SK-N-SH (cell line): Measurements from ENCODE around the gene GPR39. TPM values are rescaled to one million over a fixed set of nuclear protein-coding genes. Genes with fewer than 3 reads are reported as not detected.

Source experiments
- CTCF ChIA-PET: fragments of 300-600, 350-600 bp; formaldehyde crosslinking; extraction: SDS; loops from one replicate; lab custom pipeline; 2021; lab: Yijun Ruan, JAX
- POLR2A ChIA-PET: fragments of 350-600 bp; sonication (Branson Sonifier 250); formaldehyde crosslinking; extraction: SDS; loops from one replicate; lab custom pipeline; 2020; ENCODE audit warnings: antibody characterized with exemption, inconsistent platforms; lab: Yijun Ruan, JAX
- DNase-seq: peaks from one replicate; pipeline ENCODE4 v3.0.0; 2012
- H2AFZ ChIP-seq: fragments of 200-600 bp; sonication (generic); 2 replicates; pipeline ENCODE4 v1.8.1; 2016; ENCODE audit warnings: antibody characterized with exemption, mild to moderate bottlenecking, low read depth
- H3F3A ChIP-seq: fragments of 200-600 bp; sonication (generic); replicated peaks from 2 replicates; pipeline ENCODE3; 2016; ENCODE audit warnings: antibody characterized with exemption, mild to moderate bottlenecking; ENCODE audit not compliant: insufficient read depth
- H3K27ac ChIP-seq, 2 experiments: fragments of 200-500 bp in 1 of 2; fragments of 200-600 bp in 1 of 2; sonication (Bioruptor generic) in 1 of 2; sonication (generic), shearing (Covaris generic) in 1 of 2; 2 replicates each; pipeline versions ENCODE4 v1.5.1 to v1.6.1; 2014 to 2016; ENCODE audit warnings: low read depth in 2 of 2, inconsistent platforms in 1 of 2, low read length in 1 of 2, mild to moderate bottlenecking in 1 of 2, mixed read lengths in 1 of 2
- H3K27me3 ChIP-seq: fragments of 200-600 bp; sonication (generic), shearing (Covaris generic); 2 replicates; pipeline ENCODE4 v1.6.1; 2016; ENCODE audit warnings: mixed run types; ENCODE audit not compliant: insufficient read depth
- H3K36me3 ChIP-seq, 2 experiments: fragments of 200-500 bp in 1 of 2; fragments of 200-600 bp in 1 of 2; sonication (Bioruptor generic) in 1 of 2; sonication (generic) in 1 of 2; replicated peaks in 1 of 2; 2 replicates each; pipeline versions ENCODE3 to v1.5.1; 2014 to 2016; ENCODE audit warnings: low read length in 1 of 2, mild to moderate bottlenecking in 1 of 2; ENCODE audit not compliant: insufficient read depth in 2 of 2, control insufficient read depth in 1 of 2
- H3K4me1 ChIP-seq, 2 experiments: fragments of 200-500 bp in 1 of 2; fragments of 200-600 bp in 1 of 2; sonication (Bioruptor generic) in 1 of 2; sonication (generic), shearing (Covaris generic) in 1 of 2; 2 replicates each; pipeline versions ENCODE4 v1.5.1 to v1.6.1; 2014 to 2016; ENCODE audit warnings: low read depth in 1 of 2, low read length in 1 of 2, mixed run types in 1 of 2; ENCODE audit not compliant: insufficient read depth in 2 of 2, control insufficient read depth in 1 of 2
- H3K4me2 ChIP-seq: fragments of 200-600 bp; sonication (generic), shearing (Covaris generic); 2 replicates; pipeline ENCODE4 v1.6.1; 2017; ENCODE audit warnings: mixed run types
- H3K4me3 ChIP-seq, 2 experiments: fragments of 200-500 bp in 1 of 2; fragments of 200-600 bp in 1 of 2; sonication (Bioruptor generic) in 1 of 2; sonication (generic), shearing (Covaris generic) in 1 of 2; 2 replicates each; pipeline versions ENCODE4 v1.5.1 to v1.8.1; 2014 to 2016; ENCODE audit warnings: low read depth in 2 of 2, inconsistent platforms in 1 of 2, low read length in 1 of 2, mild to moderate bottlenecking in 1 of 2, mixed read lengths in 1 of 2, moderate library complexity in 1 of 2
- H3K79me2 ChIP-seq: fragments of 200-600 bp; sonication (generic); 2 replicates; pipeline ENCODE4 v1.8.1; 2017; ENCODE audit warnings: mild to moderate bottlenecking; ENCODE audit not compliant: insufficient read depth
- H3K9ac ChIP-seq: fragments of 200-600 bp; sonication (generic); 2 replicates; pipeline ENCODE4 v1.6.1; 2017; ENCODE audit warnings: mixed run types
- H3K9me2 ChIP-seq: fragments of 200-600 bp; sonication (generic); 2 replicates; pipeline ENCODE4 v1.6.1; 2017; ENCODE audit warnings: mixed run types
- H3K9me3 ChIP-seq: fragments of 200-600 bp; sonication (generic); 2 replicates; pipeline ENCODE4 v1.6.1; 2017; ENCODE audit warnings: mixed run types, mild to moderate bottlenecking, moderate library complexity
- H4K20me1 ChIP-seq: fragments of 200-600 bp; sonication (generic); 2 replicates; pipeline ENCODE4 v1.6.1; 2017; ENCODE audit warnings: mild to moderate bottlenecking, mixed run types; ENCODE audit not compliant: insufficient read depth
- FOXJ3 ChIP-seq: sonication (generic); formaldehyde crosslinking; IDR thresholded peaks from 2 replicates; pipeline ENCODE4 v1.5.1; 2020; ENCODE audit warnings: mild to moderate bottlenecking, missing genetic modification reagents
- GATA2 ChIP-seq: sonication (generic); formaldehyde crosslinking; IDR thresholded peaks from 2 replicates; pipeline ENCODE4 v1.5.0; 2020; ENCODE audit warnings: mild to moderate bottlenecking, missing genetic modification reagents
- JUND ChIP-seq: IDR thresholded peaks from 2 replicates; pipeline ENCODE4 v1.4.0; 2012
- MEF2A ChIP-seq: IDR thresholded peaks from 2 replicates; pipeline ENCODE4 v1.4.0; 2012; ENCODE audit warnings: low read depth, borderline replicate concordance
- POLR2AphosphoS5 ChIP-seq: IDR thresholded peaks from 2 replicates; pipeline ENCODE4 v1.6.1; 2012; ENCODE audit warnings: low read depth, low read length
- RXRA ChIP-seq: IDR thresholded peaks from 2 replicates; pipeline ENCODE4 v1.4.0; 2012; ENCODE audit warnings: low read depth, mild to moderate bottlenecking, borderline replicate concordance
- SIN3A ChIP-seq: IDR thresholded peaks from 2 replicates; pipeline ENCODE4 v1.6.1; 2012; ENCODE audit warnings: low read depth, mild to moderate bottlenecking, low read length, moderate library complexity, borderline replicate concordance
- SMC3 ChIP-seq: IDR thresholded peaks from 2 replicates; pipeline ENCODE4 v1.6.1; 2012; ENCODE audit warnings: low read depth, low read length, improper control_type of control experiment
- WGBS: methylation state at CpG from one replicate; pipeline ENCODE4 v1.1.6; 2017; ENCODE audit warnings: low lambda C conversion rate; 5-methylcytosine and 5-hydroxymethylcytosine counted together
- polyA plus RNA-seq, 3 experiments: library from polyadenylated mRNA; depleted of rRNA; stranded (reverse); fragments of >200 nt; gene quantifications; 2 replicates each; pipeline ENCODE4 v1.2.3, GENCODE V29; 2012
- TF ChIP-seq, protein P1 (sequence below): fragments of 150-350 bp; IDR thresholded peaks from 2 replicates; pipeline ENCODE4 v1.6.1; 2017; ENCODE audit warnings: antibody characterized with exemption, low read length, low read depth, borderline replicate concordance
- TF ChIP-seq, protein P2 (sequence below): IDR thresholded peaks from 2 replicates; pipeline ENCODE4 v1.4.0; 2012; ENCODE audit warnings: low read depth, borderline replicate concordance
- TF ChIP-seq, protein P3 (sequence below): IDR thresholded peaks from 2 replicates; pipeline ENCODE4; 2012
- TF ChIP-seq, protein P4 (sequence below): IDR thresholded peaks from 2 replicates; pipeline ENCODE4 v1.4.0; 2012; ENCODE audit warnings: low read depth
- TF ChIP-seq, protein P5 (sequence below): IDR thresholded peaks from 2 replicates; pipeline ENCODE4 v1.4.0; 2012; ENCODE audit warnings: low read depth, borderline replicate concordance
- TF ChIP-seq, protein P6 (sequence below): IDR thresholded peaks from 2 replicates; pipeline ENCODE4 v1.6.1; 2012; ENCODE audit warnings: mild to moderate bottlenecking, low read depth, low read length, moderate library complexity

The GPR39 gene
- polyA plus RNA-seq, 1 of the 3 experiments (the other 2 are of a cell fraction), result 2.3 TPM

DNA sequence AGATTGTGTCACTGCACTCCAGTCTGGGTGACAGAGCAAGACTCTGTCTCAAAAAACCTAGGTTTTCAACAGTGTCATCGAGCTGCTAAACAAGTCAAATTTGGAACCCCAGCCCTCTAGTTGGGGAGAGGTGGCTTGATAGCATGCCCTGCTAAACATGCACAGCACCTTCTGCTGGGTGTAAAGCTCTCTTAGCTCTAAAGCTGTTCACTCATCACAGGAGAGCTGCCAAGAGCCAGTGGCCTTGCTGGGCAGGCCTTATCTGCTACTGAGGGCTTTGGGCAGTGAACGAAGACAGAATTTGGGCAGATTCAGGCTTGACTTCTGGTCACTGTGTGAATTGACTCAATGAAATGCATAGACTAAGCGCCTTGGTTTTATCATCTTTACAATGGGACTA, 152.1 kb downstream of the GPR39 start (continued):
- TF ChIP-seq, protein P1, sequence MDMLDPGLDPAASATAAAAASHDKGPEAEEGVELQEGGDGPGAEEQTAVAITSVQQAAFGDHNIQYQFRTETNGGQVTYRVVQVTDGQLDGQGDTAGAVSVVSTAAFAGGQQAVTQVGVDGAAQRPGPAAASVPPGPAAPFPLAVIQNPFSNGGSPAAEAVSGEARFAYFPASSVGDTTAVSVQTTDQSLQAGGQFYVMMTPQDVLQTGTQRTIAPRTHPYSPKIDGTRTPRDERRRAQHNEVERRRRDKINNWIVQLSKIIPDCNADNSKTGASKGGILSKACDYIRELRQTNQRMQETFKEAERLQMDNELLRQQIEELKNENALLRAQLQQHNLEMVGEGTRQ, result no peak
- TF ChIP-seq, protein P2, sequence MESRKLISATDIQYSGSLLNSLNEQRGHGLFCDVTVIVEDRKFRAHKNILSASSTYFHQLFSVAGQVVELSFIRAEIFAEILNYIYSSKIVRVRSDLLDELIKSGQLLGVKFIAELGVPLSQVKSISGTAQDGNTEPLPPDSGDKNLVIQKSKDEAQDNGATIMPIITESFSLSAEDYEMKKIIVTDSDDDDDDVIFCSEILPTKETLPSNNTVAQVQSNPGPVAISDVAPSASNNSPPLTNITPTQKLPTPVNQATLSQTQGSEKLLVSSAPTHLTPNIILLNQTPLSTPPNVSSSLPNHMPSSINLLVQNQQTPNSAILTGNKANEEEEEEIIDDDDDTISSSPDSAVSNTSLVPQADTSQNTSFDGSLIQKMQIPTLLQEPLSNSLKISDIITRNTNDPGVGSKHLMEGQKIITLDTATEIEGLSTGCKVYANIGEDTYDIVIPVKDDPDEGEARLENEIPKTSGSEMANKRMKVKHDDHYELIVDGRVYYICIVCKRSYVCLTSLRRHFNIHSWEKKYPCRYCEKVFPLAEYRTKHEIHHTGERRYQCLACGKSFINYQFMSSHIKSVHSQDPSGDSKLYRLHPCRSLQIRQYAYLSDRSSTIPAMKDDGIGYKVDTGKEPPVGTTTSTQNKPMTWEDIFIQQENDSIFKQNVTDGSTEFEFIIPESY, result no peak
- TF ChIP-seq MEF2A (no peak), SMC3 (no peak), JUND (no peak), POLR2AphosphoS5 (no peak)
- TF ChIP-seq, protein P3, sequence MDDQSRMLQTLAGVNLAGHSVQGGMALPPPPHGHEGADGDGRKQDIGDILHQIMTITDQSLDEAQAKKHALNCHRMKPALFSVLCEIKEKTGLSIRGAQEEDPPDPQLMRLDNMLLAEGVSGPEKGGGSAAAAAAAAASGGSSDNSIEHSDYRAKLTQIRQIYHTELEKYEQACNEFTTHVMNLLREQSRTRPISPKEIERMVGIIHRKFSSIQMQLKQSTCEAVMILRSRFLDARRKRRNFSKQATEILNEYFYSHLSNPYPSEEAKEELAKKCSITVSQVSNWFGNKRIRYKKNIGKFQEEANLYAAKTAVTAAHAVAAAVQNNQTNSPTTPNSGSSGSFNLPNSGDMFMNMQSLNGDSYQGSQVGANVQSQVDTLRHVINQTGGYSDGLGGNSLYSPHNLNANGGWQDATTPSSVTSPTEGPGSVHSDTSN, result no peak

DNA sequence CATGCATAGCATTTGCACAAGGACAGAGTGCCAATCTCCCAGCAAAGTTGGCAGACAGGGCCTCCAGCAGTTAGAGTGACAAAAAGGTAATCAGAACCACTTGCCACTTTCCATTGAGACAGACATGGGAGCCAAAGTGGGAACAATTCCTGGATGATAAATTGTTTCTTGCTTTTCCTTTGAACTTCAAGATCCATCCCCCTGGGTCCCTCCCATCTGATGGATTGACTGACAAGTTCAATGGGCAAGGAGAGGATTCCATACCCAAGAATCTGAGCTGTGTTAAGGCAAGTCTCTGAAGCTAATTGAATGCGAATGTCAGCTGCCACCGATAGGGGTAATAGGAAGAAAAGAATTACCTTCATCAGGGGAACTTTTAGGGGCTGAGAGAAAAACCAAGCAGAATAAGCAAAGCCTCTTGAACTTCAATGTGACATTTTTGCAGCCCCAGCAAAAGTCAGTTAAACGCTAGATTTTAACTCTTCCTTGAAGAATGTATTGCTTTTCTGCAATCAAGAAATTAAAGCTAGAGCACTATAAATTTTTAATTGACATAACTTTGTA, 156.9 kb downstream of the GPR39 start:
- Histone ChIP-seq H3K4me2 (no peak overlapping the region), H3K9me3 (no peaks in the 10 kb centered on the region), H3K79me2 (no peaks in the 10 kb centered on the region), H3K27me3 (no peaks in the 10 kb centered on the region), H3K9ac (no peak overlapping the region), H3F3A (no peaks in the 10 kb centered on the region), H3K9me2 (no peaks in the 10 kb centered on the region), H3K27ac (no peak overlapping the region), H4K20me1 (no peaks in the 10 kb centered on the region), H2AFZ (no peak overlapping the region)
- POLR2A ChIA-PET, result no interaction called here
- TF ChIP-seq, protein P4, sequence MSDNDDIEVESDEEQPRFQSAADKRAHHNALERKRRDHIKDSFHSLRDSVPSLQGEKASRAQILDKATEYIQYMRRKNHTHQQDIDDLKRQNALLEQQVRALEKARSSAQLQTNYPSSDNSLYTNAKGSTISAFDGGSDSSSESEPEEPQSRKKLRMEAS, result no peak
- no peak for TF ChIP-seq JUND
- TF ChIP-seq, protein P5, sequence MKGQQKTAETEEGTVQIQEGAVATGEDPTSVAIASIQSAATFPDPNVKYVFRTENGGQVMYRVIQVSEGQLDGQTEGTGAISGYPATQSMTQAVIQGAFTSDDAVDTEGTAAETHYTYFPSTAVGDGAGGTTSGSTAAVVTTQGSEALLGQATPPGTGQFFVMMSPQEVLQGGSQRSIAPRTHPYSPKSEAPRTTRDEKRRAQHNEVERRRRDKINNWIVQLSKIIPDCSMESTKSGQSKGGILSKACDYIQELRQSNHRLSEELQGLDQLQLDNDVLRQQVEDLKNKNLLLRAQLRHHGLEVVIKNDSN, result no peak
- no peak for TF ChIP-seq SIN3A
- no peak for TF ChIP-seq GATA2 (CRISPR knock-in tag)
- TF ChIP-seq, protein P1, result no peak
- TF ChIP-seq, protein P2, result no peak
- TF ChIP-seq FOXJ3 (CRISPR knock-in tag), result no peak
- TF ChIP-seq, protein P6, sequence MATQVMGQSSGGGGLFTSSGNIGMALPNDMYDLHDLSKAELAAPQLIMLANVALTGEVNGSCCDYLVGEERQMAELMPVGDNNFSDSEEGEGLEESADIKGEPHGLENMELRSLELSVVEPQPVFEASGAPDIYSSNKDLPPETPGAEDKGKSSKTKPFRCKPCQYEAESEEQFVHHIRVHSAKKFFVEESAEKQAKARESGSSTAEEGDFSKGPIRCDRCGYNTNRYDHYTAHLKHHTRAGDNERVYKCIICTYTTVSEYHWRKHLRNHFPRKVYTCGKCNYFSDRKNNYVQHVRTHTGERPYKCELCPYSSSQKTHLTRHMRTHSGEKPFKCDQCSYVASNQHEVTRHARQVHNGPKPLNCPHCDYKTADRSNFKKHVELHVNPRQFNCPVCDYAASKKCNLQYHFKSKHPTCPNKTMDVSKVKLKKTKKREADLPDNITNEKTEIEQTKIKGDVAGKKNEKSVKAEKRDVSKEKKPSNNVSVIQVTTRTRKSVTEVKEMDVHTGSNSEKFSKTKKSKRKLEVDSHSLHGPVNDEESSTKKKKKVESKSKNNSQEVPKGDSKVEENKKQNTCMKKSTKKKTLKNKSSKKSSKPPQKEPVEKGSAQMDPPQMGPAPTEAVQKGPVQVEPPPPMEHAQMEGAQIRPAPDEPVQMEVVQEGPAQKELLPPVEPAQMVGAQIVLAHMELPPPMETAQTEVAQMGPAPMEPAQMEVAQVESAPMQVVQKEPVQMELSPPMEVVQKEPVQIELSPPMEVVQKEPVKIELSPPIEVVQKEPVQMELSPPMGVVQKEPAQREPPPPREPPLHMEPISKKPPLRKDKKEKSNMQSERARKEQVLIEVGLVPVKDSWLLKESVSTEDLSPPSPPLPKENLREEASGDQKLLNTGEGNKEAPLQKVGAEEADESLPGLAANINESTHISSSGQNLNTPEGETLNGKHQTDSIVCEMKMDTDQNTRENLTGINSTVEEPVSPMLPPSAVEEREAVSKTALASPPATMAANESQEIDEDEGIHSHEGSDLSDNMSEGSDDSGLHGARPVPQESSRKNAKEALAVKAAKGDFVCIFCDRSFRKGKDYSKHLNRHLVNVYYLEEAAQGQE, result no peak
- no peak for TF ChIP-seq RXRA
- TF ChIP-seq, all 33 proteins: peak for 0
- H3K36me3 ChIP-seq, result no peaks in the 10 kb centered on the region
- no peak for DNase-seq
- 92% methylated on average over 3 of the region's 3 CpGs for WGBS
- H3K4me3 ChIP-seq, result no peak overlapping the region
- no peaks in the 10 kb centered on the region; a peak in 1 of 4 replicates for H3K4me1 ChIP-seq
- CTCF ChIA-PET, result interaction anchor here (0.7 to 2.0 kb wide), 2 partner anchors 26 to 38 kb away, joined by 3 to 6 read pairs; no protein-coding TSS in a partner anchor
